Cortex of kidney (tissue), 1 donor: ENCODE results near the gene ANKRD44.
"Not testable (repeated sequence)": the region's sequence is repeated elsewhere in the genome, so short reads cannot be mapped to it uniquely, and the experiment has no call there.

Source experiments
- DNase-seq: peaks from one replicate; lab custom pipeline; 2025; lab: John Stamatoyannopoulos, UW

Gene ANKRD44

DNA sequence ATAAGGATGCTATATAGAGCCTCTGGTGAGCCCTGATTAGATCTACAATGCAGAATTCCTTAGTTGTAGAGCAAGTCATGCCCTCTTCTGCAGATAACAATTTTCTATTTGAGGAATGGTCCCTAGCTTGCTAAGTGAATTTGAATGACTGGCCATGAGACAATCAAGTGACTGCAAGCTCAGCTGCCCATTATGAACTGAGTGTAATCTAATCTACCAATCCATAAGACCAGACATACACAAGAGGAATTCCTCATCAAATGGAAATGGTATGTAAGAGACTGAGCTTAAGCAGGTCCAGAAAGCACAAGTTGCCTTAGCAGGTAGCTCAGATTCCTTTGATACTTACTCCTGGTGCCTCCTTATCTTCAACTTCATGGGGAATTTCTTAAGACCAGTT is 4.8 kb upstream of the ANKRD44 start:
- DNase-seq, result no peak

DNA sequence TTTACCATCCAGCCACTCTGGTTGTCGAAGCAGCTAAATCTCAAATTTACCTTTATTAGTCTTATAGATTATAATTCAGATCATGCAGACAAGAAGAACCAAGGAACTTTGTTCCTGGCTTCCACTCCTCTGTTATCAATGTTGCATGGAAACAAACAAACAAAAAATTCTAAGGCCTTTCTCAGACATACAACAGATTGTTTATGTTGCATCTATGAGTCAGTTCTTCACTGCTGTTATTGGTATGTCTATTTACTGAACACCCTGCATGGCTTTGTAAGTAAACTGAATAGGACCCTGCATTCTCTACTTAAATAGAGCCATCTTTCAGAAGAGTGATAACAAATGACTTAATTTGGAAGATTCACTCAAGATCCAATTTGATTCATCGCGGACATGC is 1.6 kb upstream of the ANKRD44 start:
- no peak for DNase-seq

DNA sequence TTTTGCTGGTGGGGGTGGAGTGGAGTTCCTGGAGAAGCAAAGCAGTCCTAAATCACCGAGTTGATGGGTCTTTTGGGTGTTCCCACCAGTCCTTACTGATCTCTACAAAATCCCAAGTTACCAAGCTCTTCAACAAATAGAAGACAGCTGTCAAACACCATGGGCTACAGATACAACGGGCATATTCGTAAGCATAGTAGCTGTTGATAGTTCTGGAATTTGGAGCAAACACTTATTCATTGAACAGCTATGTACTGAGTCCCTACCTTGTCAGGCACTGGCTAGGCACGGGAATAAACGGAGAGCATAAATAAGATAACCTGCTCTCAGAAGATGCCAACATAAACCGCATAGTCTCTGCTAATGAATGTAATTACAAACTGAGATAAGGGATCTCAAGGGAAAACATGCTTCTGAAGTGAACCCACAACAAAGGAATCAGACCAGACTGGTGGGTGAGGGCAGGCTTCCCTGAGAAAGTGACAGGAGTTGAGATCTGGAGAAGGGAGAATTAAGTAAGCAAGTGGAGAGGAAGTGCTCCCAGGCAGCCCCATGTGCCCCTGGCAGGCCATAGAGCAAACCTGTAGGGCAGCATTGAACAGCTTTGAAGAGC is 947 bp upstream of the ANKRD44 start:
- no peak for DNase-seq

DNA sequence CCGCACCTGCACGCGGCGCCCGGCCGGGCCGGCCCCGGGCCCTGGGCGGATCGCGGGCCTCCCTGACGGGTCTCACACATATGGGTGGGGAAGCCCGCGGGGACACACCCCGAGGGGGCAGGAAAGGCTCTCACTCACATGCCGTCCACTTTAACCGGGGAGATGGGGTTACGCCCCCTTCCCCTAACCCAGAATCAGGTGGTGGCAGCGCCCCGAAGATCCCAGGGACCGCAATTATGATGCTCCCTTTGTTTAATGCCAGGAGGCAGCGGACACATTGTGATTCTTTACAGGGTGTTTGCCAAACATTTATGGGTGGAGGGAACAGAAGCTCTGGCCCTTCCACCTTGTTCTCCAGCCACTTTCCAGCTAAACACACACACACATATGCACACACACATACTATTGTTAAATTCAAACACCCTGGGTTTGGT is 424 bp upstream of the ANKRD44 start:
- no peak for DNase-seq

DNA sequence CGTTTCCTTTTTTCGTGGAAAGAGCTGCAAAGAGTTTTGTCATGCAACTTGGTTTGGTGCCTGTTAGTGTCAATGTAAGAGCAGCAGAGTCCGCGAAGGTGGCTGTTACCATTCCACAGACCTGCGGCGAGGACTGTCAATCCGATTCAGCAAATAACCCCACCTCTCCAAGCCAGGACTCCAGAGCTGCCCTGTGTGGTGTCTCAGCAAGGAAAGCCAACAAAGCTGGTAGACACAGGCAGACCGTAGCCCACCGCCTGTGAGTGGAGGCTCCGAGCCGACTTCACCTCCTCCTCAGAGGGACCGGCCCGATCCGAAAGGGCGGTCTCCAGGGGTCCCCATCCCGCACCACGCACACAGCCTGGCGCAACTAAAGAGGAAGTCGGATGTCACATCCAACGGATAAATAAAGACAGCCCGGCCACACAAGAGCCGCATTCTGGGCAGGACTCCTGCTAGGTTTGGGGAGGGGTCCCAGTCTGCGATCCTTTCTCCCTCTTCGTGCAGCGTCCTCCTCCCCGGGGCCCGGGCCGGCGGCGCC is 819 bp downstream of the ANKRD44 start:
- no peak for DNase-seq

DNA sequence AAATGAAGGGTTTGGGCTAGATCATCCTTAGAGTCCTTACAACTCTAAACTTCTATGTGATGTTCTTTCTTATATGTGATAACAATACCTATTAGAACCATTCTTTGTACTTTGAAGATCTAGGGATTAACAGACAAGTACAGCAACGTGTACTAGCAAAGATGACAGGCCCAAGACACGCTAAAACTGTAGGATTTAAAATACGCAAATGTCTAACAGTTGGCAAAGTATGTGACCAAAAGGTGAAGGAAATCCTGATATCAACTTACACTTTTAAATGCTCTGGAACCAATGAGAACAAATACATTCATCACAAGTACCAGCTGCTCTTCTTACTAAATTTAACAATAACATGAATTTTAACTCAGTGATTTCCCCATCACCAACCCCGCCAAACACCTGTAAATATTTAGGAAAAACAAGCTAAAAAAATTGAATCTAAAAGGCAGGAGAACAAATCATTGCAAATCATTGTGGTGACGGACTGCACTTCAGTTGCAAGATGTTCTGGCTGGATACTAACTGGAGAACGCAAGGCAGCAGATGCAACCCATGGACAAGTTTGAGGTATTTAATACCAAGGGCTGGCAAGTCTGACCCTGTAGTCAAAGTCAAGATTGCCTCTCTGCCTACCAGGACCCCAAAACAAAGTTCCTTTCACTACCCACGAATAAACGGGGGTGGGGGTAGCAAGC is 1.4 kb downstream of the ANKRD44 start:
- DNase-seq, result no peak

DNA sequence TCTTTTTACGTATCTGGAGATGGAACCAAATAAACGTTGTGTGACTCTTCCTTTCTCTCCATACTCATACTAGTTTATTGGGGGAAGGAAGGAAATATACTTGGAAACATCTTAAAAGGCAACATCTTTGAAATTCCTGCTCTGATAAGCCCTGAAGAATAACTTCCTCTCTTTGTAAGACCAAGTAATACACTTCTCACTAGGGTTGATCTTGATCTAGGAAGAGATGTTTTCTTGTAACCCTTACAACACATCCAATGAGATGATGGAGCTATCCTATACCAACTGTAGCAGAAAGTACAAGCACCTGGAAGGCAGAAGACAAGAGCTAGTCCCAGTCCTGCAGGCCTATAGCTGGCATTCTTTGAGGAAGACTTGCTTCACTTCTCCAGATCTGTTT is 2.0 kb downstream of the ANKRD44 start:
- DNase-seq, result no peak

DNA sequence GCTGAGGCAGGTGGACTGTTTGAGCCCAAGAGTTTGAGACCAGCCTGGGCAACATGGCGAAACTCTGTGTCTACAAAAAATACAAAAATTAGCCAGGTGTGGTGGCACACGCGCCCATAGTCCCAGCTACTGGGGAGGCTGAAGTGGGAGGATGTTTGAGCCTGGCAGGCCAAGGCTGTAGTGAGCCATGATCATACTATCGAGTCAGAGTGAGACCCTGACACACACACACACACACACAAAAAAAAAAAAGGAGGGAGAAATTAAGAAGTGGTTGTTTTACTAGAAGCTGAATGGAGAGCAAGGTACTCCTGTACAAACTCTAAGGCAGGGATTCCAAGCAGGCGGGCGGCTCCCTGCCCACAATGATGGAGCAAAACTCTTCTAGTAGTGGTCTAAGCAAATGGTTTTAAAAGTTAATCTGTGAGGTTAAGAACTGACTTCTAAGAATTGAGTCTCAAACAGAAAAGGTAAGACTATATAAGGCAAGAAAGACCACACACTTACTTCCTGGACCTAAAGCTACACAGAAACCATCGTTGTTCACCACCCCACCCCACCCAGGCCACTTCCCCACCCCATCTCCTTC is 2.6 kb downstream of the ANKRD44 start:
- no peak for DNase-seq

DNA sequence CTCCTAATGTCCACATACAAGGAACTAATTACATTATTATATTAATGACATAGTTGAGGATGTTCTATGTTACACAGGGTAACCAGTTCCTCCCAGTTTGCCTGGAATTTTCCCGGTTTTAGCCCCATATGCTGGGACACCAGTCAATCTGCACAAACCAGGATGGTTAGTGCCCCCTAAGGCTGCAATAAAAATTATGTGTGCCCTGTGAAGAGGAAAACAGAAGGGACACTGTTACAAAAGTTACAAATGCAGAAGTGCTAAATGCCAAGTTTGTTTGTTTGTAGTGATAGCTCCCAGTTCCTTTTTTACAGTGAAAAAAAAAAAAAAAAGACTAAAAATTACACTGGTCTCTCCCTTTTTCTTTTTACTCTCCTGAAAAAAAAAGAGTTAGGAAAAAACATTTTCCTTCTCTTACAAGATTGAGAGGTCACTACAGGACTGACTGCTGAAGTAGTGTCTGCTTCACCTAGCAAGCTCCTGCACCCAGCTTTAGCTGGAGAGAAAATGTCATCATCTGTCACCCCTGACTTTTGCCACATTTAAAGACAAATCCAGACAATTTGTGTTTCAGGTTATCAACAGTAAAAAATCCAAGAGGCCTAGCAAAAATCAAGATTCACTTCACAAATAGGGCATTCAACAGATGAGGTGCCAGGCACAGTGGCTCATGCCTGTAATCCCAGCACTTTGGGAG is 3.2 kb downstream of the ANKRD44 start:
- DNase-seq, result no peak

DNA sequence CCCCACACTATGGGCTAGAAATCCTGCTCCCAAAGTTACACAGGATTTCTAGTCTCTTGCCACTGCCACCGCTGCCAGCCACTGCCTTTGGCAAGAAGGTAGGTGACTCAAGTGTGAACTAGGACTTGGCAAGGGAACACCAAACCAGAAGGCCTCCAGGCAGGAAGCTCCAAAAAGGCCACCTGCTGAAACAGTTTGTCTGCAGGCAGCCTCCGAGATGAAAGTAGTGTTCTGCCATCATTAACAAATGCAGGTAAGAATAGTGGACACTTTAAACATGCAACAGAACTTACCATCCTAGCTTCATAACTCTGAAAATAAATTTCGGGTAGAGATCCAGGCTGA is 3.9 kb downstream of the ANKRD44 start:
- no peak for DNase-seq

DNA sequence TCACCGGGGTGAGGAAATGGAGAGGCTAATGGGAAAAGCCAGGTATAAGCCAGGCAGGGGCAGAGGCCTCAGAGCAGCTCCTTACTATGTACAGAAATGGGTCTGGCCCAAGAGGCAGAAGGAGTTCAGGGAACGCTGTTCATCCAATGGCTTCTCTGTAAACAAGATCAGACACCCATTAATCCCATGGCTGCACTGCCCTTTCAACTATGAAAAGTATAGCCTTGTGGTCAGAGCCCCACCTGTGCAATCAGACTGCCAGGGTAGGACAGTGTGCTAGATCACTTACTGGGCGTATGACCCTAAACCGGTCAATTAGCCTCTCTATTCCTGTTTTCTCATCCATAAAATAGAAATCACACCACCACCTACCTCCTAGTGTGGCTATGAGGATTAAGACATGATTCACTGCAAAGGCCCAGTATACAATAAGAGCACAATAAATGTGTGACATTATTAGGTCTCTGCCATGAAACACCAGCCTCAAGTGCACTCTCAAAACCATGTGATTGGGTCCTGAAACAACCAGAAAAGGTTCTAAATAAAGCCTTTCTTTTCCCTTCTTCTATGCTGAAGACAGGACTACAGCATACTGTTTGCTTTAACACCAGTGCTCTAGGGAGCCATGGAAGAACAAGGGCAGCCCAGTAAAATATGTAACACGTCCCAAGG is 4.4 kb downstream of the ANKRD44 start:
- no peak for DNase-seq

DNA sequence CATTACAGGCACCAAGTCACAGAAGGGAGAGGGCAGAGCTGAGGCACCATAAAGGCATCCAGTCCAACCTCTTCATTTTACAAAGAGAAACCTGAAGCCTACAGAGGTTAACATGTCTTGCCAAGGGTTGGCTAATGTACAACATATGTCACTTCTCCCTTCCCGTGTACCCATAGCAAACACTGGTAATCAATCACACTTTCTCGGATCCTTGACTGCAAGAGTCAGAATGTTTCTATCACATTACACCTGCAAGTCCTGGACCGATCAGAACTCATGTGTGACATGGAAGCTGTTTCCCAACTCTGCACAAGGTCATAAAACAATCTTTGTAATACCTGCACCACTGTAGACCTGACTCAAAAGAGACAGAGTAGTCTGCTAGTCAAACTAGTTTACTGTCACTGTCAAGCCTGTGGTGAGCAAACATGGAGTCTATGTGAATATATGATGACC is 6.0 kb downstream of the ANKRD44 start:
- DNase-seq, result no peak

DNA sequence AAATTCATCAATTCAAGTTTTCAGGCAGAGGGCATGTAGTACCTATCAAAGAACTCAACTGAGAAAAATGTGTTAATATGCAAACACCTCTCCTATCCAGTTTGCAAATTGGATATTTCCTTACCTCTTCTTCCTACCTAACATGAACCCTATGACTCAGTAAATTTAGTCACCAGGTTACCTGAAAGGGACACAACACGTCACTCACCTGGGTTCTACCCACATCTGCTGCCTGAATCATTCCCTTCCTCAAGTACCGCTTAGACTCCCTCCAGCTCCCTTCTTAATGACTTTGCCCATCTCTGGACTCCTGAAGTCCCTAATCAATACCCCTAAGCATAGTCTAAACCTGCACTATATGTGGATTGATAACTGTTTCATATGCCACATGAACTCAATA is 10.4 kb downstream of the ANKRD44 start:
- no peak for DNase-seq

DNA sequence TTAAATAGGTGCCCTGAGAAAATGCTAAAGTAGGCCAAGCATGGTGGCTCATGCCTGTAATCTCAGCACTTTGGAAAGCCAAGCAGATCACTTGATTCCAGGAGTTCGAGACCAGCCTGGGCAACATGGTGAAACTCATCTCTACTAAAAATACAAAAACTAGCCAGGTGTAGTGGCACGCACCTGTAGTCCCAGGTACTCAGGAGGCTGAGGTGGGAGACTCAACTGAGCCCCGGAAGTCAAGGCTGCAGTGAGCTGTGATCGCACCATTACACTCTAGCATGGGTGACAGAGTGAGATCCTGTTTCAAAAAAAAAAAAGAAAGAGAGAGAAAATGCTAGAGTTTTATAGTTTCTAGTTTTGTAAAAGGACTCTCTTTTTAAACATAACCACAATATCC is 12.0 kb downstream of the ANKRD44 start:
- no peak for DNase-seq

DNA sequence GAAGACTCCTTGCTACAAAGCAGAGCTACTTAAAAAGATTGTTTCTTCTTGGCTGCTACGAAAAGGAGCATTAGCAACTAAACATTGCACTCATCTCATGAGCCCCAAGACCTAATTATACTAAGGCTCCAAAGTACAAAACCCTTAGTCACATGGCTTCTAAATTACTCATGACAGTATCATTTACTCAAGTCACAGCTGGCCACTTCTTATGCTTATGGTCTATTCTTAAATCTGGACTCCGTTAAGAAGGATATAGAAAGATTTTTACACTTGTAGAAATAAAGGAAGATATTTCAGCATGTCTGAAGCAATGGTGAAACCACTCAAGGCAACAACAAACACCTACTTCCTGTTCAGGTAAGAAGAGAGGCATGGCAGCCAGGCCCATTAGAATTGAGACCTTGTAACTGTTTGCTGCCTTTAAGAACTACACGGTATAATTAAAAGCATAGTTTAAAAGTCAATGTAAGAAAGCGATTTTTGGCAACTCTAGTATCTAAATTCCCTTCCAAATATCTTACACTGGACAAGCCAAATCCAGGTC is 12.7 kb downstream of the ANKRD44 start:
- DNase-seq, result no peak

DNA sequence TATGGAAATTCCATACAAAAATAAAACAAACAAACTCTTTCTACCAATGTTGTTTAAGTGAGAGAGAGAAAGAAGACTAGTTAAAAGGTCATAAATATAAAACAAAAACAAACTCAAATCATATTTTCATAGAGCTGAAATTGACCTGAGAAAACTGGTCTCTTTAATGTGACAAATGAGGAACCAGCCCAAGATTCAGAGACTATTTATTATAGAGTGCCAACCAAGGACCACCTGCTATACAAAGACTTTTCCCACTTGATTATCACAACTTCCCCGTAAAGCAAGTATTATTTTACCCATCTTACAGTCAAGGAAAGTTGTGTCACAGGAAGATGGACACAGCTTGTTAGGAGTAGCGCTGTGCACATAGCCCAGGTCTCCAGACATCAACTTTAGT is 13.3 kb downstream of the ANKRD44 start:
- DNase-seq, result no peak

DNA sequence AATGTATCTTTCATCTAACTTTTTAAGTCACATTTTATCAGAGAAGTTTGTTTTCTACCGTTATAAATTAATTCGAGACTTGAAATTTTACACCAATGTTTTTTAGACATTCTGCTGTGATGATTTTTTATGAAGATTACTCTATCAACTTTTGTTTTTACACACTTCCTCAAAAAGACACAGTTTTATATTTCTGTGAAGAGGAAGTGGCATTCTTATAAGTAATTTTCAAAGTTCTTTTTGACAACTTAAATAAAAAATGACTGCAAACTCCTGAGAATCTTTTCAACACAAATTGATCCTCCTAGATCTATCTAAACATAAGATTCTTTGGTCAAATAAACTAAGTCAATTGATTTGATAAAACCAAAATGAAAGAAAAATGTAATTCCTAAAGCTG is 13.7 kb downstream of the ANKRD44 start:
- no peak for DNase-seq

DNA sequence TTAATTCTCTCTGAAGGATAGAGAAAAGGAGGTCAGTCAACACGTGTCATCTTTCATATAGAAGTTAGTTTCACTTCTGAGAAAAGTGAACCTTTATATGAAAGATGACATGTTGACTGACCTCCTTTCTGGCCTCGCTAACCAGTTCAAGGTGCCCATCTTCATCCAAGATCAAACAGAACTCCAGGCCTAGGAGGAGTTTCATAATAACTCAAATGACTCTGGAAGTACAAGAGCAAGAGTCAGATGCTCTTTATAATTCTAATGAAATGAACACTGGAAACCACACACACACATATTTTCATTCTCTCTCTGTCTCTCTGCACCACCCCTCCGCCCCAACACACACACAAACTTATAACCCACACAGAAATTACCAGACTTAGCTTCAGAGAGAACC is 16.3 kb downstream of the ANKRD44 start:
- DNase-seq, result no peak

DNA sequence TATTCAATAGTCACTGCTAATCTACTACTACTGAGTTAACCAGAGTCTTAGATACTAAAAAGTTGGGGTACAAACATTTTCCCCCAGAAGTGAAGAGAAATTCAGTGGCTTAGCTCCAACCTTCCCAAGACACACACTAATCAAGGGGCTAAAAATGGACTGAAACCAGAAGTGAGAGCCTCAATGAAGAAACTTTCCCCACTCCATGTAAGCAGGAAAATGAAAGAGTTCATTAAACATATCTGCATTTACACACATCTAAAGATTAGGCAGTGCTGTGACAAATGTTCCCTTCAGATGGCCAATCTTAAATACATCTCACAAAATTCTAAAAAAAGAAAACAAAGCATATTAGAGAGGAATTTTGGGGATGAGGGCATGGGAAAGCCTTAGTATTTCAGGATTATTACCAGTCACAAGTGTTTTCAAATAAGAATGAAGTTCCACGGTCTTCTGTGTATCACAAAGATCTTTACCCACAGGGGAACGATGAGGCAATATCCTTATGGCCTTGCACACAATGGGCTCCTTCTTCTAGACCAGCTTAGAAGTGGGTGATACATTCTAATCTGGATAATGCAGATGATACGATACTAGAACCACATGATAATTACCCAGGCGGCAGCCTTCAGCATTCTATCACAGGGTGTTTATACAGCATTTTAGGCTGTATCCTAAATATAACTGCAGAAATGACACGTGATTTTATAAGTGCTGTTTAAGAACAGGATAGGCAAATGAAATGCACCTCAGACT is 17.1 kb downstream of the ANKRD44 start:
- DNase-seq, result no peak

DNA sequence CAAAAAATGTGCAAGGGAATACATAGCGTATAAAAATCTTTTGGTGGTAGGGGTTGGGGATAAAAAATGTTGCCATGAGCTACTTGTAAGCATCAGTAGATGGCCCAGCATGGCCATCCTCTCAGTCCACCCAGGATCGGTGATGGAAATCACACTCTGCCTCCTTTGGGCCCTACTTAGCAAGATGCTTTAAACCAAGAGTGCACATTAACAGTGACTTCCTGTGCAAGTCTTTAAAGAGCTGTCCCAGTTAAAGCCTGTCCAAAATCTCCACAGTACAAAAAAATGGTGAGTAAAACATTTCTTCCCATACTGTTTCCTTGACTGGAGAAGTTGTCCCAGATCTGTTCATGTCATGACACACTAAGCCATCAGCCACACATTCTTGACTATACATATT is 18.0 kb downstream of the ANKRD44 start:
- DNase-seq, result no peak

DNA sequence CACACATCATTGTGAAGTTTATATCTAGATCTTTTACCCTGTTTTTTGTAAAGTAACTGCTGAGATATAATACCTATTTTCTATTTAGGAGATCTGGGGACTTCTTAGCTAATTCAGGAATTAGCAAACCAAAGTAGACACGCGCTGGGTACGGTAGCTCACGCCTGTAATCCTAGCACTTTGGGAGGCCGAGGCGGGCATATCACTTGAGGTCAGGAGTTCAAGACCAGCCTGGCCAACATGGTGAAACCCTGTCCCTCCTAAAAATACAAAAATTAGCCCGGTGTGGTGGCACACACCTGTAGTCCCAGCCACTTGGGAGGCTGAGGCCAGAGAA is 23.0 kb downstream of the ANKRD44 start:
- not testable (repeated sequence) for DNase-seq
